ENCODE data around the gene ANKRD33B.

Gene ANKRD33B

GRCh38 chr5:10682801-10683525 lies 119.1 kb downstream of the ANKRD33B start:
- DNase-seq: no peak

- DNase-seq: peak; percentile 59
Observed at GRCh38 chr5:10684303-10685086, 120.6 kb downstream of the ANKRD33B start.

DNA sequence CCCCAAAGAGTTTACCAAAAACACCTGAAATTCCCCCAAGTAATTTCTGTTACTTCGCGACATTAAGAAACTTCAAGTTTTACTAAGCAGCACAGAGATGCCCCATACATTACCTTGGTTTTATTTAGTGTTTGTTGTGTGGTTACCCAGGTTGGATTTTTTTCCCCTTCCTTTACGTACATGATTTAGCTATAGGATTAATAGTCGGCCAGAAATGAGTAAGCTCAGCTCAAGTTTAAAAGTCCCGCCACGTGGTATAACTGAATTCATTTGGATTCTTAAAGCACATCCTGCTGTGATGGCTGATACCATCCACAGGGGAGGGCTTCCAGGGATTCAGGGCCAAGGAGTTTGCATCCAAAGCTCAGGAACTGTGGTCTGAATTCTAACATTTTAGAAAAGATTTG lies 121.2 kb downstream of the ANKRD33B start:
- DNase-seq: no peak

- DNase-seq: no peak
Observed at GRCh38 chr5:10686890-10687289, 123.0 kb downstream of the ANKRD33B start.

DNA sequence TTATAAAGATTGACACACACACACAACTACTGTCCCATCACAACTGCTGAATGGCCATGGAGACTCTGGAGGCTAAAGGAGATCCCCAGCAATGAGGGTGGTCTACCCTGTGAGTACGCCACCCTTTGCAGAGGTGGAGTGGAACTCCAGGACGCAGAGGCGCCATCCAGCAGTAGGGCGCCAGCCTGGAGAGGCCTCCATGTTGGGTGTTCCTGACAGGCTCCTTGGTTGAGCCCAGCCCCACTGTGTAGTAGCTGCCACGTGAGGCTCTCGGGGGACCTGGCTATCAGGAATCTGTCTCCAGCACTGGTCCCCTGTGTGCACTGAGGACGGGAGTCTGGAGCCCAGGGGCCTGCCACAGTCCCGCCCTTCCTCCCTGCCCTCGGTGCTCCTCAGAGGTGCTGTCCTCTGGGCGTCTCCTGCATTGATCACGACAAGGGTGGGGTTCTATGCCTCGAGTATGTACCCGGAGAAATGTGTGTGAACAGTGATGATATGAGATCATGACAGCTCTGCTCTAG lies 124.8 kb downstream of the ANKRD33B start:
- DNase-seq: no peak

DNA sequence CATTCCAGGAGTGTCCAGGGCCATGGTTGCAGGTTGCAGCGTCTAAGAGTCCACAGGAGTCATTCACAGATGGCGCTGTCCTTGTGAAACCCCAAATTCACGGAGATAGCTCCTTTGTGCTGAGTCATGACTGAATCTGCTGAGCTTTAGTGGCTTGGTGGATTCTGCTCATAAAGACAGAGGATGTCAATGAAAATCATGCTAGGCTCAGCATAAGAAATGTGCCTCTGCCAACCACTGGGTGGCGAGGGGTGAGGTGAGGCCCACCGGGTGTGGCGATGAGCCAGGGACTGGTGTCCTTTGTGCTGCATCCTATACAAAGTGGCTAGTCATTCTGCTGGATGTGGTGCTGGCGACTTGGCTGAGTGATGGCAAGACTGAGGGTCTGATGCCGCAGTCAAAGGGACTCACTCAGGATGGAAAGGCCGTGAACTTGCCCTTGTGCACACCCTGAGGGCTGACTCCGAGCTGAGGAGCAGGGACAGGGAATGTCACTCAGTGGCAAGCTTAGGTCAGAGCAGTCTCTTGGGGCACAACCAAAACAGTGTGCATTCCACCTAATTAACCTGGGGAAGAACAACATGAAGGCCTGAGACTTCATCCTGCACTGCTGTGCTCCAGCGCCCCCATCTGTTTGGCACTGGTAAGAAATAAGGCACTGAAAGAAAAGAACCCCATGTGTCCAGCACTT lies 125.7 kb downstream of the ANKRD33B start:
- DNase-seq: no peak

DNA sequence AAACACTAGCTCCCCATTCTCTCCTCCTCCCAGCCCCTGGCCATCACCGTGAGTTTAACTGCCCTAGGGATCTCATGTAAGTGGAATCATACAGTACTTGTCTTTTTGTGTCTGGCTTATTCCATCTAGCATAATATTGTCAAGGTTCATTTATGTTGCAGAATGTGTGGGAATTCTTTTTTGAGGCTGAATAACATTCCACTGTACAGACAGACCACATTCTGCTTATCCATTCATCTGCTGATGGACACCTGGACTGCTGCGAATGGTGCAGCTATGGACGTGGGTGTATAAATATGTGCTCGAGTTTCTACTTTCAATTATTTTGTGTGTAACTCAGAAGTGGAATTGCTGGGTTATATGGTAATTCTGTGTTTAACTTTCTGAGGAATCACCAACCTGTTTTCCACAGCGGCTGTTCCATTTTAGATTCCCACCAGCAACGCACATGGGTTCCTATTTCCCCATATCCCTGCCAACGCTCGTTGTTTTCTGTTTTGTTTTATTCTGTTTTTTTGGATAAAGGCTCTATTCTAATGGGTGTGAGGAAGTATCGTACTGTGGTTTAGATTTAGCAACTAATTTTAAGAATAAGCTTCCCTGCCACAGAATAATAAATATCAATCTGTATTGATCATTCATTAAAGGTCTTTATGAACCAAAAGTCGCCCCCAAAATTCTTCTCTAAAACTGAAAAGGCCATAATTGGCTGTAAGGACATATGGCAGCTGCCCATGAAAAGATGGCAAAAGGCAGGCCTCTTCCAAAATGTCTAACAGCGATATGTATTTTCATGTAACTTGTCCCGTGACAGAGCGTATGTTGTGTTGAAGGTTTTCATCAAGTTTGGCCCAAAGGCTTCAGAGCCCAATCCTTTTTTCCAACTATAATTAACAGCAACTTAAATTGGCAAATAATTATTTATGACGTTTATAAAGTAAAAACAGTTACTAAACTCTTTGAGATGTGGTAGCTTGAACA lies 126.9 kb downstream of the ANKRD33B start:
- DNase-seq: no peak

GRCh38 chr5:10691826-10692785 lies 128.2 kb downstream of the ANKRD33B start:
- DNase-seq: no peak

- peak; percentile 72 for DNase-seq
Observed at GRCh38 chr5:10695055-10695649, 131.3 kb downstream of the ANKRD33B start.

- no peak for DNase-seq
Observed at GRCh38 chr5:10695759-10696543, 132.1 kb downstream of the ANKRD33B start.

- DNase-seq: no peak
Observed at GRCh38 chr5:10699281-10699874, 135.5 kb downstream of the ANKRD33B start.

- no peak for DNase-seq
Observed at GRCh38 chr5:10699987-10700386, 136.1 kb downstream of the ANKRD33B start.

DNA sequence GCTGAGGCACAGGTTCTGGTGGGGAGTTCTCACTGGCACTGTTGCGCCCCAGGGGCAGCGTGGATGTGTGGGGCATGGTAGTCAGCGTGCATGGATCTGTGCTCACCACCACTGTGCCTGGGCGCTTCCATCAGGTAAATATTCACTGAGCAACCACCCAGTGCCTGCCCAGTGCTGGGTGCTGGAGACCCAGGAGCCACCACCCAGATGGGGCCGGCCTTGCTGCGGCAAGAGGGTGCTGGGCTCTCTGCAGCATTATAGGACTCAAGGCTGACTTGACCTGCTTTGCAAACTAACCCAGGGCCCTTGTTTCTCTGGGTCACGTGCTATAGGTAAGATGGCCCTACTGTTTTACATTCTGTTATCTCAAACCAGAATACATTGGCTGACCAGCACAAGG lies 136.6 kb downstream of the ANKRD33B start:
- no peak for DNase-seq

- DNase-seq: peak; percentile 14
Observed at GRCh38 chr5:10701567-10702039, 137.7 kb downstream of the ANKRD33B start.

- no peak for DNase-seq
Observed at GRCh38 chr5:10702040-10702629, 138.3 kb downstream of the ANKRD33B start.

GRCh38 chr5:10702911-10703491 lies 139.1 kb downstream of the ANKRD33B start:
- no peak for DNase-seq

DNA sequence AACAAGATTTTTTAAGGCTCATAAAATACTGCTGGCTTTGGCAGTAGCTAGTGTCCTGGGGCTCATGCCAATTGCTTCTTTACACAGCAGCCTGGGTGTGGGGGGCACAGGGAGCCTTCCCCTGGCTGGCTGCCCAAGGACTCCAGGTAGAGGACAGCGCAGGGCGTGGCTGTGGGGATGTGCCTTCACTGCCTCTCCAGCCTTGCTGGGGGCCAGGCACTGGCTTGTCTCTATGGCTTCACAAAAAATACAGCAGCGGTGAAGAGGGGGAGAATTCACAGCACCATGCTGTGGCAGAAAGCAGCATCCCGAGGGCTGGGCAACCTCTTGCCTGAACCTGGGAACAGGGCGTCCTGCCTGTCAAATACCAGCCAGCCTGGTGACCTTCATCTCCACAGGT lies 139.8 kb downstream of the ANKRD33B start:
- DNase-seq: peak; percentile 29

DNA sequence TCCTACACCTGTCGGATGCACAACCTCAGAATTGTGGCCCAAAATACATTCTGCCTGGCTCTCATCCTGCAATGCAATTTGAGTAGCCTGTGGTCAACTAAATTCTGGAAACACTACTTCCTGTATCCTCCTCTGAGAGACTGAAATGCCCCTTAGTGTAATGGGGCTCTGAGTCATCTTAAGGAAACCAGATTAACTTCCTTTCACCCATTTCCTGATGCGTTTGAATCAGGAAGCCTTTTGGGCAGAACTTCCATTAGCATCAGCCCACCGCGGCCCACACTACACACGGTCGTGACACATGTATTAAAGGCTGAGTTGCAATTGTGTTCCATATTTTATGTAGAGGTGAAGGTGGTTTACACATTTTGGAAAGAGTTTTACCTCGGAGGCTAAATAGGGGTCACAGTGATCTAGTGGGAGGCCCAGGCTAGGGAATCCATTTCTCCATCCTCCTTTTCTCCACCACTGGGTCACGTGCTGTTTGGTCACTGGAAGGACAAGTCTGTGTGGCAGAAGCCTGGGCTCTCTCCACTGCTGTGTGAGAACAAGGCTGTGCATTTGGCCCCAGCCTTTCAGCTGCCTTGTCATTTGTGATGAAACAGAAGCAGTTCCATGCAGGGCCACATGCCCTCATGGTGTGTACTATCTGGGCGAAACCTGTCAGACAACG lies 141.2 kb downstream of the ANKRD33B start:
- DNase-seq: no peak

Data from NCI-H1105 treated with DMSO at 0.1 percent for 48 hours (cell line).